ENCODE results near the gene CTTN.
A peak's percentile ranks its signal among the peaks of the same experiment; 100 is the strongest.

Gene CTTN

GRCh38 chr11:70424765-70425344 lies 26.5 kb downstream of the CTTN start:
- H3K27me3 Mint-ChIP-seq = no peaks in the 10 kb centered on the region
- H3K4me1 Mint-ChIP-seq = no peaks in the 10 kb centered on the region
- H3K27ac Mint-ChIP-seq = no peak overlapping the region
- H3K4me3 Mint-ChIP-seq = no peak overlapping the region
- peaks cover 8% of the 10 kb centered on the region for H3K36me3 Mint-ChIP-seq
- no peaks in the 10 kb centered on the region for H3K9me3 Mint-ChIP-seq

GRCh38 chr11:70427436-70427835 lies 29.1 kb downstream of the CTTN start:
- H3K27me3 Mint-ChIP-seq = no peaks in the 10 kb centered on the region
- H3K9me3 Mint-ChIP-seq = no peaks in the 10 kb centered on the region
- H3K4me3 Mint-ChIP-seq = no peak overlapping the region
- no peak overlapping the region for H3K27ac Mint-ChIP-seq
- H3K36me3 Mint-ChIP-seq = peaks cover 3% of the 10 kb centered on the region
- H3K4me1 Mint-ChIP-seq = no peaks in the 10 kb centered on the region

- no peaks in the 10 kb centered on the region for H3K27me3 Mint-ChIP-seq
- H3K36me3 Mint-ChIP-seq = peaks cover 3% of the 10 kb centered on the region
- H3K4me1 Mint-ChIP-seq = no peaks in the 10 kb centered on the region
- no peaks in the 10 kb centered on the region for H3K9me3 Mint-ChIP-seq
- no peak overlapping the region for H3K27ac Mint-ChIP-seq
- no peak overlapping the region for H3K4me3 Mint-ChIP-seq
These were observed 30.5 kb downstream of the CTTN start for GRCh38 chr11:70428701-70429427.

- Mint-ChIP-seq H3K27me3 (no peaks in the 10 kb centered on the region), H3K4me1 (no peaks in the 10 kb centered on the region), H3K4me3 (no peak overlapping the region), H3K27ac (no peak overlapping the region), H3K9me3 (no peaks in the 10 kb centered on the region), H3K36me3 (peaks cover 3% of the 10 kb centered on the region)
These were observed 31.0 kb downstream of the CTTN start for GRCh38 chr11:70429428-70429705.

GRCh38 chr11:70429724-70430521 lies 31.6 kb downstream of the CTTN start:
- H3K27ac Mint-ChIP-seq = no peak overlapping the region
- no peaks in the 10 kb centered on the region for H3K27me3 Mint-ChIP-seq
- H3K9me3 Mint-ChIP-seq = no peaks in the 10 kb centered on the region

GRCh38 chr11:70430671-70431574 lies 32.6 kb downstream of the CTTN start:
- H3K4me1 Mint-ChIP-seq = no peaks in the 10 kb centered on the region
- H3K27ac Mint-ChIP-seq = no peak overlapping the region
- H3K4me3 Mint-ChIP-seq = no peak overlapping the region
- no peaks in the 10 kb centered on the region for H3K9me3 Mint-ChIP-seq
- peaks cover 1% of the 10 kb centered on the region for H3K36me3 Mint-ChIP-seq
- no peaks in the 10 kb centered on the region for H3K27me3 Mint-ChIP-seq

More at GRCh38 chr11:70429724-70430521, 31.6 kb downstream of the CTTN start:
- Mint-ChIP-seq H3K36me3 (peaks cover 3% of the 10 kb centered on the region), H3K4me3 (no peak overlapping the region), H3K4me1 (no peaks in the 10 kb centered on the region)

GRCh38 chr11:70431611-70432010 lies 33.3 kb downstream of the CTTN start:
- Mint-ChIP-seq H3K27me3 (no peaks in the 10 kb centered on the region), H3K4me3 (no peak overlapping the region), H3K36me3 (peaks cover 3% of the 10 kb centered on the region), H3K27ac (peak overlapping the region; percentile 27), H3K4me1 (no peaks in the 10 kb centered on the region), H3K9me3 (no peaks in the 10 kb centered on the region)

- H3K4me3 Mint-ChIP-seq = no peak overlapping the region
- H3K27ac Mint-ChIP-seq = no peak overlapping the region
- no peaks in the 10 kb centered on the region for H3K4me1 Mint-ChIP-seq
- H3K27me3 Mint-ChIP-seq = no peaks in the 10 kb centered on the region
- H3K36me3 Mint-ChIP-seq = peaks cover 3% of the 10 kb centered on the region
- no peaks in the 10 kb centered on the region for H3K9me3 Mint-ChIP-seq
These were observed 33.7 kb downstream of the CTTN start for GRCh38 chr11:70432065-70432464.

GRCh38 chr11:70432580-70432979 lies 34.3 kb downstream of the CTTN start:
- Mint-ChIP-seq H3K27me3 (no peaks in the 10 kb centered on the region), H3K9me3 (no peaks in the 10 kb centered on the region)

GRCh38 chr11:70433038-70433437 lies 34.7 kb downstream of the CTTN start:
- no peak overlapping the region for H3K27ac Mint-ChIP-seq
- H3K9me3 Mint-ChIP-seq = no peaks in the 10 kb centered on the region
- H3K27me3 Mint-ChIP-seq = no peaks in the 10 kb centered on the region
- peaks cover 3% of the 10 kb centered on the region for H3K36me3 Mint-ChIP-seq
- H3K4me1 Mint-ChIP-seq = no peaks in the 10 kb centered on the region
- H3K4me3 Mint-ChIP-seq = no peak overlapping the region

More at GRCh38 chr11:70432580-70432979, 34.3 kb downstream of the CTTN start:
- H3K27ac Mint-ChIP-seq = no peak overlapping the region
- H3K36me3 Mint-ChIP-seq = peaks cover 3% of the 10 kb centered on the region
- H3K4me3 Mint-ChIP-seq = no peak overlapping the region
- no peaks in the 10 kb centered on the region for H3K4me1 Mint-ChIP-seq

GRCh38 chr11:70433526-70433925 lies 35.2 kb downstream of the CTTN start:
- H3K9me3 Mint-ChIP-seq = no peaks in the 10 kb centered on the region
- H3K27ac Mint-ChIP-seq = peak overlapping the region; percentile 76
- peaks cover 3% of the 10 kb centered on the region for H3K36me3 Mint-ChIP-seq
- no peak overlapping the region for H3K4me3 Mint-ChIP-seq
- no peaks in the 10 kb centered on the region for H3K4me1 Mint-ChIP-seq
- H3K27me3 Mint-ChIP-seq = no peaks in the 10 kb centered on the region

- no peaks in the 10 kb centered on the region for H3K27me3 Mint-ChIP-seq
- no peaks in the 10 kb centered on the region for H3K9me3 Mint-ChIP-seq
- H3K4me3 Mint-ChIP-seq = no peak overlapping the region
- peak overlapping the region; percentile 76 for H3K27ac Mint-ChIP-seq
- H3K4me1 Mint-ChIP-seq = no peaks in the 10 kb centered on the region
- H3K36me3 Mint-ChIP-seq = peaks cover 3% of the 10 kb centered on the region
These were observed 35.9 kb downstream of the CTTN start for GRCh38 chr11:70433966-70434812.

- H3K4me1 Mint-ChIP-seq = no peaks in the 10 kb centered on the region
- H3K4me3 Mint-ChIP-seq = no peak overlapping the region
- no peaks in the 10 kb centered on the region for H3K27me3 Mint-ChIP-seq
- H3K27ac Mint-ChIP-seq = no peak overlapping the region
- H3K36me3 Mint-ChIP-seq = peaks cover 3% of the 10 kb centered on the region
- H3K9me3 Mint-ChIP-seq = no peaks in the 10 kb centered on the region
These were observed 36.5 kb downstream of the CTTN start for GRCh38 chr11:70434813-70435278.

GRCh38 chr11:70435361-70435760 lies 37.0 kb downstream of the CTTN start:
- H3K4me3 Mint-ChIP-seq = no peak overlapping the region
- peaks cover 3% of the 10 kb centered on the region for H3K36me3 Mint-ChIP-seq
- no peaks in the 10 kb centered on the region for H3K9me3 Mint-ChIP-seq
- no peaks in the 10 kb centered on the region for H3K27me3 Mint-ChIP-seq
- no peak overlapping the region for H3K27ac Mint-ChIP-seq
- H3K4me1 Mint-ChIP-seq = no peaks in the 10 kb centered on the region

Data from activated naive CD4-positive, alpha-beta T cell treated with anti-CD3 and anti-CD28 coated beads, Interleukin-2, amount 50 U/mL, for 24 hours (primary cell).